Body of pancreas (tissue), 4 donors: Measurements from ENCODE around the gene IL18RAP. TPM values are rescaled to one million over a fixed set of nuclear protein-coding genes. Genes with fewer than 3 reads are reported as not detected.

Experiments
- ATAC-seq: fragments of 150-250 bp; one replicate; pipeline ENCODE4 v1.9.1; 2016
- DNase-seq, 4 donors: peaks; one replicate each; pipeline ENCODE4 v3.0.0-alpha.2; 2019
- H3K27ac ChIP-seq, 4 donors: fragments of 200-600 bp; sonication (generic); 1 replicate in 3 of 4; 2 replicates in 1 of 4; pipeline versions ENCODE4 v1.5.1 to v1.6.1; 2016 to 2019; ENCODE audit warnings: mild to moderate bottlenecking in 1 of 4, mixed read lengths in 1 of 4, moderate library complexity in 1 of 4
- H3K27me3 ChIP-seq, 2 donors: fragments of 200-600 bp; sonication (generic); one replicate each; pipeline ENCODE4 v1.6.0; 2016; ENCODE audit warnings: mild to moderate bottlenecking in 1 of 2
- H3K36me3 ChIP-seq, 2 donors: fragments of 200-600 bp; sonication (generic); replicated peaks in 1 of 2; 2 replicates each; pipeline ENCODE4 v1.5.1; 2016; ENCODE audit warnings: low read depth in 2 of 2; ENCODE audit not compliant: insufficient read depth in 1 of 2
- H3K4me1 ChIP-seq: fragments of 200-600 bp; sonication (generic); one replicate; pipeline ENCODE4 v1.6.0; 2016
- H3K4me3 ChIP-seq, 2 donors: fragments of 200-600 bp; sonication (generic); 1 replicate in 1 of 2; 2 replicates in 1 of 2; pipeline ENCODE4 v1.5.1; 2016 to 2019
- H3K9me3 ChIP-seq, 3 donors: fragments of 200-600 bp; sonication (generic); 1 replicate in 2 of 3; 2 replicates in 1 of 3; pipeline ENCODE4 v1.5.1; 2016
- POLR2A ChIP-seq, 3 donors: fragments of 450-650 bp; IDR thresholded peaks; one replicate each; pipeline ENCODE4 v1.6.1; 2016; ENCODE audit warnings: antibody characterized with exemption in 3 of 3, mild to moderate bottlenecking in 2 of 3
- WGBS, 2 donors: methylation state at CpG; one replicate each; pipeline ENCODE4 v1.1.5; 2017; 5-methylcytosine and 5-hydroxymethylcytosine counted together
- intact Hi-C: fragments of 100-400 bp; cut with DNase I; formaldehyde crosslinking; loops from one replicate; pipeline ENCODE4 v1.15.1; 2023
- total RNA-seq, 2 donors: library from RNA; depleted of rRNA; stranded (reverse); fragments of >200 nt; gene quantifications; one replicate each; pipeline ENCODE4 v1.1.0, GENCODE V29; 2016
- TF ChIP-seq, protein P1 (sequence below), 7 experiments: fragments of 450-650 bp in 4 of 7; fragments of 200-600 bp in 3 of 7; sonication (generic) in 3 of 7; IDR thresholded peaks; one replicate each; pipeline ENCODE4 v1.5.1; 2016 to 2019; ENCODE audit warnings: antibody characterized with exemption in 7 of 7

The IL18RAP gene
- total RNA-seq, 2 donors from 2014 or later: 4.9 to 24.4 TPM

DNA sequence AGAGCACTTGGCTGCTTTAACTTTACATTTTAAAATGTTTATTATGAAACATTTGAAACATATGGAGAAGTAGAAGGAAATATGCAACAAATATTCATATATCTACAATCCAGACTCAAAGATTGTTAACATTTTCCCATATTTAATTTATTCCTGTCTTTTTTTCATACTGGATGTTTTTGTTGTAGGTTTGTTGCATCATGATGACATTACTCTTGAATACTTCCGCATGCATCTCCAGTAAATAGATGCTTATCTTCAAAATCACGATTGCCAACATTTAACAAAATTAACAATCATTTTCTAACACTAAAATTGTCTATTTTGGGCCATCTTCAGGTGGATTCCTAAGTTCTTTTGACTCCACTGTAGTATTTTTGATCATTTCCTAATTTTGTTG is 21.1 kb upstream of the IL18RAP start:
- H3K9me3 ChIP-seq: no peaks in the 10 kb centered on the region
- no peak overlapping the region for H3K27ac ChIP-seq
- WGBS, 2 donors: 82 to 86% methylated on average over 2 of the region's 2 CpGs
- no peak for ATAC-seq
- no peak for DNase-seq
- intact Hi-C loops: no loop called here
- H3K4me1 ChIP-seq: no peaks in the 10 kb centered on the region
- no peak overlapping the region for H3K4me3 ChIP-seq
- H3K36me3 ChIP-seq: no peaks in the 10 kb centered on the region
- H3K27me3 ChIP-seq: no peaks in the 10 kb centered on the region
- TF ChIP-seq, protein P1, sequence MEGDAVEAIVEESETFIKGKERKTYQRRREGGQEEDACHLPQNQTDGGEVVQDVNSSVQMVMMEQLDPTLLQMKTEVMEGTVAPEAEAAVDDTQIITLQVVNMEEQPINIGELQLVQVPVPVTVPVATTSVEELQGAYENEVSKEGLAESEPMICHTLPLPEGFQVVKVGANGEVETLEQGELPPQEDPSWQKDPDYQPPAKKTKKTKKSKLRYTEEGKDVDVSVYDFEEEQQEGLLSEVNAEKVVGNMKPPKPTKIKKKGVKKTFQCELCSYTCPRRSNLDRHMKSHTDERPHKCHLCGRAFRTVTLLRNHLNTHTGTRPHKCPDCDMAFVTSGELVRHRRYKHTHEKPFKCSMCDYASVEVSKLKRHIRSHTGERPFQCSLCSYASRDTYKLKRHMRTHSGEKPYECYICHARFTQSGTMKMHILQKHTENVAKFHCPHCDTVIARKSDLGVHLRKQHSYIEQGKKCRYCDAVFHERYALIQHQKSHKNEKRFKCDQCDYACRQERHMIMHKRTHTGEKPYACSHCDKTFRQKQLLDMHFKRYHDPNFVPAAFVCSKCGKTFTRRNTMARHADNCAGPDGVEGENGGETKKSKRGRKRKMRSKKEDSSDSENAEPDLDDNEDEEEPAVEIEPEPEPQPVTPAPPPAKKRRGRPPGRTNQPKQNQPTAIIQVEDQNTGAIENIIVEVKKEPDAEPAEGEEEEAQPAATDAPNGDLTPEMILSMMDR (IDR thresholded peaks at IDR 0.05): no peak

GRCh38 chr2:102410952-102411351 is 12.0 kb upstream of the IL18RAP start:
- Histone ChIP-seq H3K27ac (no peak overlapping the region), H3K4me3 (no peak overlapping the region), H3K27me3 (no peaks in the 10 kb centered on the region), H3K4me1 (no peaks in the 10 kb centered on the region), H3K36me3 (no peaks in the 10 kb centered on the region), H3K9me3 (no peaks in the 10 kb centered on the region)
- WGBS, 2 donors: 83 to 96% methylated on average over 3 of the region's 3 CpGs
- intact Hi-C loops: no loop called here
- TF ChIP-seq, protein P1 (IDR thresholded peaks at IDR 0.05): no peak
- no peak for TF ChIP-seq POLR2A (IDR thresholded peaks at IDR 0.05)
- DNase-seq (no peak), ATAC-seq (no peak)

- Histone ChIP-seq H3K4me3 (no peak overlapping the region), H3K36me3 (no peaks in the 10 kb centered on the region), H3K9me3 (no peaks in the 10 kb centered on the region), H3K27ac (no peak overlapping the region), H3K4me1 (no peaks in the 10 kb centered on the region), H3K27me3 (no peaks in the 10 kb centered on the region)
- no peak for TF ChIP-seq POLR2A (IDR thresholded peaks at IDR 0.05)
- TF ChIP-seq, protein P1 (IDR thresholded peaks at IDR 0.05): no peak
- WGBS, 2 donors: 74 to 76% methylated on average over 3 of the region's 3 CpGs
- ATAC-seq (no peak), DNase-seq (no peak)
- intact Hi-C loops: no loop called here
These were observed 10.8 kb upstream of the IL18RAP start for GRCh38 chr2:102412199-102412598.

DNA sequence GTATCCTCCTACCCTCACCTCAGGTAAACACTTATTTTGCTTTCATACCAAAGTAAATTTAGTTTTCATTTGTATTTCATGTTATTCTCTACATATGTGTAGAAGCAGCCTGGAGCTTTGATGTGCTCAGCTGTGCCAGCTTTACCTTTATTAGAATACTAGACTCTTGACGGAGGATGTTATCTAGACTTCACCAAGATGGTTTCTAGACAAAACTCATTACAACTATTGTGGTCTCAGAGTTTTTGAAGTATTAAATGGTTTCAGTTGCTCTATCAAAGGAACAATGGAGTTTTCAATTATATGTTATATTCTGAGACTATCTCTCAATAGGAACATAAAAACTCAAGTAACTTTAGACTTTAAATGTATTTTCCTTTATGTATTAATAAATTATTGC is 5.0 kb upstream of the IL18RAP start:
- H3K9me3 ChIP-seq: no peaks in the 10 kb centered on the region
- no peaks in the 10 kb centered on the region for H3K27me3 ChIP-seq
- intact Hi-C loops: no loop called here
- DNase-seq (no peak), ATAC-seq (no peak)
- no peaks in the 10 kb centered on the region for H3K36me3 ChIP-seq
- WGBS, 2 donors: 77 to 85% methylated on average over 1 of the region's 1 CpG
- TF ChIP-seq POLR2A (IDR thresholded peaks at IDR 0.05): no peak
- TF ChIP-seq, protein P1 (IDR thresholded peaks at IDR 0.05): no peak
- H3K4me3 ChIP-seq: no peak overlapping the region
- H3K27ac ChIP-seq: no peak overlapping the region
- no peaks in the 10 kb centered on the region for H3K4me1 ChIP-seq

DNA sequence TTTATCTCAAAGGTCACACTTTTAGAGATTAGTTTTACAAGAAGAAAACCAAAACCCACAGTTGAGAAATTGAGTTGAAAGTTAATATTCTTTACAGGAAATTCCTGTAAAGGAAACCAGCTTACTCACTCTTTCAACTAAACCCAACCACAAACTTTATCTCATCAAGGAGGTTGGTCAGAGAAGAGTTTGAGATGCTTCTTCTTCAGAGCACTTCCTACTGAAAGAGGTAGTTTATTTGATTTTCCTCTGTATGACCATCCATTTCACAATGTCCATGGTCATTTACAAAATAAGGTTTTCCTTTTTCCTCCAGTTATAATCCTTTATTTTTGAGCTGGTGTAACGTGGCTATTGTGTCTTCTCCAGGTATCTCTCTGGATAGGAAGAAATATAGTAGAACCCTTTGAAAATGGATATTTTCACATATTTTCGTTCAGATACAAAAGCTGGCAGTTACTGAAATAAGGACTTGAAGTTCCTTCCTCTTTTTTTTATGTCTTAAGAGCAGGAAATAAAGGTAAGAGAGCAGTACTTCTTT is 4.5 kb upstream of the IL18RAP start:
- TF ChIP-seq, protein P1 (IDR thresholded peaks at IDR 0.05): no peak
- WGBS, 2 donors: 41 to 43% methylated on average over 2 of the region's 2 CpGs
- Histone ChIP-seq H3K9me3 (no peaks in the 10 kb centered on the region), H3K27ac (no peak overlapping the region), H3K27me3 (no peaks in the 10 kb centered on the region), H3K4me3 (no peak overlapping the region), H3K36me3 (no peaks in the 10 kb centered on the region), H3K4me1 (no peaks in the 10 kb centered on the region)
- no peak for DNase-seq
- intact Hi-C loops: no loop called here
- no peak for ATAC-seq
